ENCODE results near the gene PPEF1. TPM values are rescaled to one million over a fixed set of nuclear protein-coding genes. Genes with fewer than 3 reads are reported as not detected.

PPEF1 gene
- total RNA-seq, 2 experiments from 2014 or later, result not detected

GRCh38 chrX:18676050-18676449 is 31.4 kb upstream of the PPEF1 start:
- DNase-seq, result no peak
- intact Hi-C loops (cut with micrococcal nuclease), result no loop called here
- H3K9me3 Mint-ChIP-seq, result no peaks in the 10 kb centered on the region
- POLR2A ChIA-PET, result interaction anchor here (1.2 kb wide), 1 partner anchor 284 kb away, joined by 3 read pairs; no protein-coding TSS in a partner anchor
- peak overlapping the region; percentile 8 for H3K27ac Mint-ChIP-seq
- peaks cover 3% of the 10 kb centered on the region for H3K4me1 Mint-ChIP-seq (ENCODE audit: low read depth)
- CTCF ChIA-PET, result no interaction called here
- H3K27me3 Mint-ChIP-seq, result no peaks in the 10 kb centered on the region
- ATAC-seq, result no peak
- TF ChIP-seq CTCF (IDR thresholded peaks at IDR 0.05), result no peak
- no peaks in the 10 kb centered on the region for H3K36me3 Mint-ChIP-seq (ENCODE audit: low read depth)
- peak overlapping the region; percentile 72 for H3K4me3 Mint-ChIP-seq

GRCh38 chrX:18676470-18676869 is 31.0 kb upstream of the PPEF1 start:
- Mint-ChIP-seq H3K27ac (no peak overlapping the region), H3K4me3 (no peak overlapping the region), H3K36me3 (ENCODE audit: low read depth) (no peaks in the 10 kb centered on the region), H3K9me3 (no peaks in the 10 kb centered on the region), H3K27me3 (no peaks in the 10 kb centered on the region), H3K4me1 (ENCODE audit: low read depth) (peaks cover 3% of the 10 kb centered on the region)
- CTCF ChIA-PET, result no interaction called here
- DNase-seq (no peak), ATAC-seq (no peak)
- intact Hi-C loops (cut with micrococcal nuclease), result no loop called here
- TF ChIP-seq CTCF (IDR thresholded peaks at IDR 0.05), result no peak
- POLR2A ChIA-PET, result interaction anchor here (1.2 kb wide), 1 partner anchor 284 kb away, joined by 3 read pairs; no protein-coding TSS in a partner anchor

GRCh38 chrX:18677161-18677869 is 30.1 kb upstream of the PPEF1 start:
- no peak for ATAC-seq
- CTCF ChIA-PET, result no interaction called here
- DNase-seq, result no peak
- no peaks in the 10 kb centered on the region for H3K27me3 Mint-ChIP-seq
- H3K4me1 Mint-ChIP-seq (ENCODE audit: low read depth), result peaks cover 3% of the 10 kb centered on the region
- POLR2A ChIA-PET, result no interaction called here
- no peaks in the 10 kb centered on the region for H3K36me3 Mint-ChIP-seq (ENCODE audit: low read depth)
- TF ChIP-seq CTCF (IDR thresholded peaks at IDR 0.05), result no peak
- H3K27ac Mint-ChIP-seq, result no peak overlapping the region
- no peaks in the 10 kb centered on the region for H3K9me3 Mint-ChIP-seq
- H3K4me3 Mint-ChIP-seq, result no peak overlapping the region
- intact Hi-C loops (cut with micrococcal nuclease), result no loop called here

- ATAC-seq (no peak), DNase-seq (no peak)
- Mint-ChIP-seq H3K27ac (no peak overlapping the region), H3K36me3 (ENCODE audit: low read depth) (no peaks in the 10 kb centered on the region), H3K9me3 (no peaks in the 10 kb centered on the region), H3K4me3 (no peak overlapping the region), H3K4me1 (ENCODE audit: low read depth) (peaks cover 3% of the 10 kb centered on the region), H3K27me3 (no peaks in the 10 kb centered on the region)
- POLR2A ChIA-PET, result no interaction called here
- CTCF ChIA-PET, result no interaction called here
- no peak for TF ChIP-seq CTCF (IDR thresholded peaks at IDR 0.05)
- intact Hi-C loops (cut with micrococcal nuclease), result no loop called here
Measured at GRCh38 chrX:18681996-18682395, 25.4 kb upstream of the PPEF1 start.

- H3K27me3 Mint-ChIP-seq, result no peaks in the 10 kb centered on the region
- TF ChIP-seq CTCF (IDR thresholded peaks at IDR 0.05), result no peak
- H3K4me1 Mint-ChIP-seq (ENCODE audit: low read depth), result no peaks in the 10 kb centered on the region
Measured at GRCh38 chrX:18682979-18683387, 24.5 kb upstream of the PPEF1 start.

More at GRCh38 chrX:18682979-18683387, 24.5 kb upstream of the PPEF1 start:
- no peaks in the 10 kb centered on the region for H3K9me3 Mint-ChIP-seq
- POLR2A ChIA-PET, result no interaction called here
- ATAC-seq (no peak), DNase-seq (no peak)
- H3K36me3 Mint-ChIP-seq (ENCODE audit: low read depth), result no peaks in the 10 kb centered on the region
- CTCF ChIA-PET, result no interaction called here
- H3K27ac Mint-ChIP-seq, result no peak overlapping the region
- H3K4me3 Mint-ChIP-seq, result no peak overlapping the region
- intact Hi-C loops (cut with micrococcal nuclease), result no loop called here

Measured in activated CD8-positive, alpha-beta T cell treated with anti-CD3 and anti-CD28 coated beads for 36 hours (primary cell).